Endodermal cell (in vitro differentiated cells): Measurements from ENCODE around the gene EML5. TPM values are rescaled to one million over a fixed set of nuclear protein-coding genes. Genes with fewer than 3 reads are reported as not detected.

Experiments
- DNase-seq: peaks from one replicate; pipeline ENCODE4 v3.0.0-alpha.2; 2017
- H3K27ac ChIP-seq: 2 replicates; pipeline ENCODE4 v1.5.1; 2013; ENCODE audit warnings: mild to moderate bottlenecking, low read depth, low read length, moderate library complexity
- H3K27me3 ChIP-seq: 2 replicates; pipeline ENCODE4 v1.6.1; 2013; ENCODE audit warnings: mild to moderate bottlenecking, low read length, moderate library complexity; ENCODE audit not compliant: insufficient read depth, control insufficient read depth, poor library complexity, severe bottlenecking
- H3K36me3 ChIP-seq: 2 replicates; pipeline ENCODE4 v1.7.0; 2013; ENCODE audit warnings: mild to moderate bottlenecking, low read length, moderate library complexity; ENCODE audit not compliant: control insufficient read depth, insufficient read depth
- H3K4me1 ChIP-seq: one replicate; pipeline ENCODE4 v1.7.0; 2013; ENCODE audit warnings: low read length; ENCODE audit not compliant: control insufficient read depth, insufficient read depth
- H3K4me3 ChIP-seq: 2 replicates; pipeline ENCODE4 v1.5.1; 2013; ENCODE audit warnings: mild to moderate bottlenecking, low read length, moderate library complexity
- H3K9ac ChIP-seq: 2 replicates; pipeline ENCODE4 v1.6.1; 2013; ENCODE audit warnings: mild to moderate bottlenecking, low read length, moderate library complexity; ENCODE audit not compliant: poor library complexity, severe bottlenecking; ENCODE audit errors: extremely low read depth
- H3K9me3 ChIP-seq: 2 replicates; pipeline ENCODE4 v1.6.1; 2013; ENCODE audit warnings: mild to moderate bottlenecking, low read length, moderate library complexity; ENCODE audit not compliant: control insufficient read depth
- H3K27ac Mint-ChIP-seq: 2 replicates; pipeline ENCODE4 v1.8.0; 2020; ENCODE audit warnings: mixed read lengths
- H3K27me3 Mint-ChIP-seq: 2 replicates; pipeline ENCODE4 v1.8.0; 2021; ENCODE audit warnings: mild to moderate bottlenecking, mixed read lengths; ENCODE audit not compliant: insufficient read depth
- H3K36me3 Mint-ChIP-seq: 2 replicates; pipeline ENCODE4 v1.8.0; 2020; ENCODE audit warnings: low read depth, mixed read lengths
- H3K4me1 Mint-ChIP-seq: 2 replicates; pipeline ENCODE4 v1.8.0; 2020; ENCODE audit warnings: mixed read lengths
- H3K4me3 Mint-ChIP-seq: 2 replicates; pipeline ENCODE4 v1.8.0; 2020; ENCODE audit warnings: mild to moderate bottlenecking, moderate library complexity, mixed read lengths
- H3K9me3 Mint-ChIP-seq: 2 replicates; pipeline ENCODE4 v1.8.0; 2020; ENCODE audit warnings: mild to moderate bottlenecking, mixed read lengths
- CTCF ChIP-seq: fragments of 200-600 bp; sonication (generic); conservative IDR thresholded peaks from 2 replicates; pipeline ENCODE4 v1.5.0; 2021; ENCODE audit warnings: antibody characterized with exemption, mild to moderate bottlenecking
- WGBS, 2 experiments: methylation state at CpG; one replicate each; pipeline versions ENCODE4 v1.1.5 to v1.1.7; 2013; ENCODE audit warnings: missing lambda C conversion rate in 2 of 2, mixed read lengths in 1 of 2; ENCODE audit not compliant: insufficient coverage in 1 of 2, insufficient read length in 1 of 2; 5-methylcytosine and 5-hydroxymethylcytosine counted together
- total RNA-seq, 2 donors: library from RNA; stranded (reverse); fragmentation: NEBNext Ultra II Directional in 1 of 2; extraction: Animal tissue kit (Norgen Biotek cat#: 25700) in 1 of 2; gene quantifications; 2 replicates in 1 of 2; 3 replicates in 1 of 2; pipeline ENCODE4 v1.2.1, GENCODE V29; 2021

EML5 gene
- total RNA-seq, 2 donors from 2014 or later: 1.7 to 2.3 TPM

GRCh38 chr14:88840926-88841325, 48.2 kb upstream of the EML5 start:
- Mint-ChIP-seq H3K27ac (no peak overlapping the region), H3K27me3 (no peaks in the 10 kb centered on the region), H3K4me3 (no peak overlapping the region), H3K4me1 (no peaks in the 10 kb centered on the region), H3K36me3 (peaks cover 13% of the 10 kb centered on the region), H3K9me3 (no peaks in the 10 kb centered on the region)
- Histone ChIP-seq H3K4me1 (no peaks in the 10 kb centered on the region), H3K9ac (no peak overlapping the region), H3K4me3 (no peak overlapping the region), H3K27me3 (no peaks in the 10 kb centered on the region), H3K27ac (no peak overlapping the region), H3K36me3 (peaks cover 19% of the 10 kb centered on the region), H3K9me3 (no peaks in the 10 kb centered on the region)
- WGBS, 2 experiments: 88 to 94% methylated on average over 4 to 5 of the region's 5 CpGs
- TF ChIP-seq CTCF: no peak
- no peak for DNase-seq

- H3K27me3 ChIP-seq: no peaks in the 10 kb centered on the region
- WGBS, 2 experiments: 91% methylated on average over 2 of the region's 3 CpGs; no CpG with 5 or more reads in 1 of the 2 experiments
- no peak for TF ChIP-seq CTCF
These were observed 45.3 kb upstream of the EML5 start for GRCh38 chr14:88838015-88838414.

GRCh38 chr14:88837495-88837894, 44.7 kb upstream of the EML5 start:
- no peaks in the 10 kb centered on the region for H3K9me3 ChIP-seq
- TF ChIP-seq CTCF: no peak
- no peak overlapping the region for H3K9ac ChIP-seq
- H3K4me3 ChIP-seq: no peak overlapping the region
- peaks cover 13% of the 10 kb centered on the region for H3K36me3 ChIP-seq
- 94% methylated on average over 1 of the region's 1 CpG; no CpG with 5 or more reads in 1 of the 2 experiments for WGBS, 2 experiments
- Mint-ChIP-seq H3K27me3 (no peaks in the 10 kb centered on the region), H3K9me3 (no peaks in the 10 kb centered on the region), H3K4me1 (peaks cover 8% of the 10 kb centered on the region), H3K36me3 (peaks cover 9% of the 10 kb centered on the region), H3K27ac (no peak overlapping the region), H3K4me3 (no peak overlapping the region)
- no peaks in the 10 kb centered on the region for H3K4me1 ChIP-seq
- no peaks in the 10 kb centered on the region for H3K27me3 ChIP-seq
- no peak overlapping the region for H3K27ac ChIP-seq
- DNase-seq: no peak

More at GRCh38 chr14:88838015-88838414, 45.3 kb upstream of the EML5 start:
- Mint-ChIP-seq H3K4me1 (peaks cover 5% of the 10 kb centered on the region), H3K9me3 (no peaks in the 10 kb centered on the region), H3K36me3 (peaks cover 11% of the 10 kb centered on the region), H3K27ac (no peak overlapping the region), H3K4me3 (no peak overlapping the region), H3K27me3 (no peaks in the 10 kb centered on the region)
- Histone ChIP-seq H3K9ac (no peak overlapping the region), H3K4me1 (no peaks in the 10 kb centered on the region), H3K9me3 (no peaks in the 10 kb centered on the region), H3K36me3 (peaks cover 13% of the 10 kb centered on the region), H3K27ac (no peak overlapping the region), H3K4me3 (no peak overlapping the region)
- no peak for DNase-seq
